ENCODE data around the gene SHB.

The SHB gene

DNA sequence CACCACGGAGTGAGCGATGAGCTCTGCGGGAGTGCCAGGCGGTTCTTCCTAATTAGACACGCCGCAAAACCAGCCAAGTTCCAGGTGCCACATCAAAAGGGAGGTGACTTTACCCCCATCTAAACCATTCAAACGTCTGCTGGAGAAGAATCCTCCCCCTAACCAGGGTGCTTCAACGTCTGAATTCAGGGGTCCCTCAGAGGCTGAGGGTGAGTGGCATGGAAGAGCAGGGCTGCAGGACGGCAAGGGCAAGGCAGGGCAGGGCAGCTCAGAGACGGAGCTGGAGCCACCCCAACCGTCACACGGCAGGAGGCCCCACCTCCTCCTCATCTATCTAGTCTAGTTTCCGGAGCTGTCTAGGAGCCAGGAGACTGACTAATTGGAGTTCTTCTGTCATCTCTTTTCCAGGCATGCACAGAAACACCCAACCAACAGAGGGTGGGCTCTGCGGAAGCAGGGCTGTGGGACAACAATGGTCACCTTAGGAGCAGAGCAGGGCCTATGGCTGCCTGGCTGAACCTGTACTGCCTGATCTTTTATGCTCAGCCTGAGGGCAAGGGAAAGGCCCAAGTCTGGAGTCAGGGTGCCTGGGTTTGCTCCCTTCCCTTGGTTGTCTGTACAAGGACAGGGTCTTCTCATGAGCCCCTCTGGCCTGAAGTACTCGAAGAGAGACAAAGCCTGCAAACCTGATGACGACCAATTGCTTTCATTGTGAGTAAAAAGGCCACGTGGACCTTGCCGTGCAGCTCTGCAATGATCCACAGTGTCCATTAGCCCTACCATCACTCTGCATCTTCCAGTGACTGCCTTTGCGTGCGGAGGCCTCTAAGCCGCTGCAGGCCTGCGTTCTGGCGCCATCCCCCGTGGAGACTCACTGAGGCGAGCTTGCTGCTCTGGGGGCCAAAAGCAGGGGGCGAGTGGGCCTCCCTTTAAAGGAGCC is 84.1 kb downstream of the SHB start:
- DNase-seq, result no peak

DNA sequence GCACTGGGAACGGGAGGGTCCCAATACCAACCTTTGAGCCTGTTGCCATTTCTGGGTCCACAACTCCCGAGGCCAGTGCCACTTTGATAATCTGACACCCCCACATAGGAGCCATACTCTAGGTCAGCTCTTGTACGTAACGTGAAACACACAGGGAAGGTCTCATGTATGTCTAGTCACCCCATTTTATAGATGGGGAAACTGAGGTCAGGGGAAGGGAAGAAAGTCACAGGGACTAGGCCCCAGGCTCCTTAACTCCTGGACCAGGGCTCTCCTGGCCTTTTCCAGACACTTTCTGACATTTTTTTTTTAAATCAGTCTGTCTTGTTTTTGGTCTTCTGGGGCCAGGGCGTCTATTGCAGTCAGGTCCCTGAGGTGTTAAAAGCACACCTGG is 84.8 kb downstream of the SHB start:
- DNase-seq, result no peak

DNA sequence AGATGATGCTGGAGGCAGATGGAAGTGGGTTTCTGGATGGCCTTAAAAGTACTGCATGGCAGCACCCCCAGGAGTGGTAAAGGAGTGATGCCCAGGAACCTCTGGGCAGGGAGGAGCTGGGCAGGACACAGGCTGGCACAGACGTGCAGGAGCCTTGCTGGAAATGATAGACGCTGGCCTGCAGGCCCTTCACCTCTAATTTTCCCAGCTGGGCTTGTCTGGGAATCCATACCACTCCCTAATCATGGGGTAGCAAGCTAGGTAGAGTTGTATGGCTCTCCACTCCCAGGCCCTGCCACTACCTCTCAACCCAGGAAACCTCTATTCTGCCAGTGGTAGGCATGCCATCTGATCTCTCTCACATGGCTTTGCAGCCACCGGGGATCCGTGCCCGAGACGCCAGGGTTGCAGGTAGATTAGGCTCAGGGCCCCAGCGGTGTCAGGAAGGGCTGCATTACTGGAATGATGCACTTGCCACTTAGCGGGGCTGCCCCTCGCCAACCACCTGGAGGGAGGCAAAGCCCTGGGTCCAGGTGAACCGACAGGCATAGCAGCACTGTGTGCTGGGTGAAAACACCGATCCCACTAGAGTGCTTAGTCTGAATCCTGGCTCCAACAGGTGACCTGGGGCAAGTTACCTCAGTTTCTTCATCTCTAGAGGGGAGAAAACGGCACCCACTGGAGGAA is 85.5 kb downstream of the SHB start:
- DNase-seq, result no peak

DNA sequence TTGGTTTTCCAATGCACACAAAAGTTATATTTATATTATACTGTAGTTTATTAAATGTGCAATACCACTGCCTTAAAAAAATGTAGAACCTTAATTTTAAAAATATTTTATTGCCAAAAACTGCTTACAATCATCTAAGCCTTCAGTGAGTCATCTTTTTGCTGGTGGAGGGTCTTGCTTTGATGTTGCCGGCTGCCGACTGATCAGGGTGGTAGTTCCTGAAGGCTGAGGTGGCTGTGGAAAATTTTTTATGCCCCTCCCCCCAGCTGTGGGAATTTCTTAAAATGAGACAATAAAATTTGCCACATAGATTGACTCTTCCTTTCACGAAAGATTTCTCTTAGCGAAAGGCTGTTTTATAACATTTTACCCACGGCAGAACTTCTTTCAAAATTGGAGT is 89.2 kb downstream of the SHB start:
- no peak for DNase-seq

DNA sequence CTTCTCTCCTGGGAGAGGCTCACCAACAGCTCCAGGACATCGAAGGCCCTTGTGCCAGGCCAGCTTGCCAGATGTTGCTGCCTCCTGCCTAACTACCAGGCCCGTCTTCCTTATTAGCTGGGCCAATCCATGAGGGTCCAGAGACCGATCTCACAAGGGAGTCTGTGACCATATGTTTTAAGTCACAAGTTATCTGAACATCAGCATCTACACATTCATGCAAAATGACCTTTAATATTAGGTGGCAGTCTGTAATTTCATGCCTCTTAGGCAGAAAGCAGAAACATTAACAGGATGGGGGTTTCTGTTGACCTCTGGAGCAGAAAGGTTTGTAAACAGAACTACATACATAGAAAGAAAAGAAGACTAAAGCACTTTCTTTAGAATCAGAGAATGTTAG is 90.0 kb downstream of the SHB start:
- DNase-seq, result no peak

DNA sequence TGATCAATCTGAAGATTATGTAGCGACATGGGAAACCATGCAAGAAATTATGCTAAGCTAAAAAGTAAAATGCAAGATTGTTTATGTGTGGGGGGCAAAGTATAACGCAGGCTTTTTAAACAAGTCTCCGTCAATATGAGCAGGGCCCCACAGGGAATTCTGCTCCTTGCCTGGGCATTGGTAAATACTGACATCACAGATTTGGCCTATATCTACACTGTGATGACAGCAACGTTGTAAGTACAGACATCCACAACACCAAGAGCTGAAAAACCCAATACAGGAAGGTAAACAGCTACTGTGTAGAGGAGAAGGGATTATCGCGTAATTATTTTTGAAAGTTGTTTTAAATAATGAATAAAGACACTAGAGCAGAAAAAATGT is 90.6 kb downstream of the SHB start:
- DNase-seq, result no peak

DNA sequence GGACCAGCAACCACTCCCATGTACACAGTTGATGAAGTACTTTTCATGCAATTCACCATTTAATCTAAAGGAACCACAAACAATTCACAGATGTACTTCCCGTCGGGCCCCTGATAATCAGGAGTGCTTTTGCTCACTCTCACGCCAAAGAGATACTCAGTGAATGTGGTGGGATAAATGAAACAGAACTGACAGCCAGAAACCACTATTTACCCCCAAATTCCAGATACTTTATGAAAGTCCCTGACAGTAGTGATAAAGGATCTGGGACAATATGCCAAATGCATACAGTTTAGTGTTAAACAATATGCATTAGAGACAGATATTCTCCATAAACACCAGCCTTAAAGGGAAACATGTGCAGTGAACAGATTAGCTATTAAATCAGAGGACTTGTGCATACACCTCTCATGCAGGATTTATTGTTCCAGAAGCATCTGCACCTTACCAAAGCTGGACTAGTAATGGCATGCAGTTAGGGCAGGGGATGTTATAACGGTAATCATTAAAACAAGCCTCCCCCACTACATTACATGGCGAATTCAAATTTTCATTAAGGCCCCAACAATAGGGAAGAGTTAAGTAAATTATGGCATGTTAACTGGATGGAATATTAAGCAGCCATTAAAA is 91.1 kb downstream of the SHB start:
- no peak for DNase-seq

DNA sequence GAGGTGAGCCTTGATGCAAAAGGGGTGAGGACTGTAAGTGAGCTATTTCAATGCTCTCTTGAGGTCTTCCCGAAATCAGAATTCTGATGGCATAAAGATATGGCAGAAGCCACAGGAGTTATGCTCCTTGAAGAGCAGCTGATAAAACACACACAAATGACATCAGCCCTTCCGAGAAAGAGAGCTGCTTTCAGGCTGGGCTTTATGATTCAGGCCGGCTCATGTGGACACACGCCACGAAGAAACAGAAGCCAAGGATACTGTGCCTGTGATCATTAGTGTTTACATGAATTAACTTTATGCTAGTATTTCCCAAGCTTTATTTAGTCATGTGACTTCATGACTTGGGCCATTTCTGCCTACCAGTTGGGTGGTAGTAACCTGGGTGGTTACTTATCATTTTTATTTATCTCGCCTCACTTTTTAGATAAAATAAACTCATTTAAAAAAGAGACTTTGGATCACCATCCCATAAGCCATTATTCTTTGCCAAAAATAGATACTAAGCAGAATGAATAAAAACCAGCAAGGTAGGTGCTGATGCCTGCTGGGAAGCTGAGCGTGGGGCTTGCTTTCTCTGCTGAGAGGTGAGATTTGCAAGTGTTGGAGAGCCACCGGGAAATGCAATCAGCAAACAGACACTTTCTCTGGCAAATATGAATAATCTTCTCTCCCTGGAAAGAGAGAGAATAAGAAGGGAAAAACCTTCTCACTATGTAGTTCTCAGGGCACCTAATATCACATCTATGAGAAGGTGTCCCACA is 92.1 kb downstream of the SHB start:
- DNase-seq, result no peak

DNA sequence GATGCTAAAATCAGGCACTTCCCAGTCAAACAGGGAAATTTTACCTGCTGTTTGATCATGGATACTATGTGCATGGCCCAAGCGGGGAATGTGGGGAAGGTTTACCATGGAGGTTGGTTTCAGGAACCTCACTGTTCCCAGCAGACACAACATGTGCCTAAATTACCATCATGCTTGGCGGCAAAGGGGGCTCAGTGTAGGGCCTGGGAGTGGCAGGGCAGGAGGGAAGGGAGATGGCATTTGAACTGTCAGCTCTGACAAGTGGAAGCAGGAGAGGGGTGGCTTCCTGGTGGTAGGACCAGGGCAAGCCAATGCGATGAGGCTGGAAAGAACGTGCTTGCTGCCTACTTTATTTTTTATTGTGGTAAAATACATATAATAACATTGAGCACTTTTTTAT is 93.4 kb downstream of the SHB start:
- no peak for DNase-seq

DNA sequence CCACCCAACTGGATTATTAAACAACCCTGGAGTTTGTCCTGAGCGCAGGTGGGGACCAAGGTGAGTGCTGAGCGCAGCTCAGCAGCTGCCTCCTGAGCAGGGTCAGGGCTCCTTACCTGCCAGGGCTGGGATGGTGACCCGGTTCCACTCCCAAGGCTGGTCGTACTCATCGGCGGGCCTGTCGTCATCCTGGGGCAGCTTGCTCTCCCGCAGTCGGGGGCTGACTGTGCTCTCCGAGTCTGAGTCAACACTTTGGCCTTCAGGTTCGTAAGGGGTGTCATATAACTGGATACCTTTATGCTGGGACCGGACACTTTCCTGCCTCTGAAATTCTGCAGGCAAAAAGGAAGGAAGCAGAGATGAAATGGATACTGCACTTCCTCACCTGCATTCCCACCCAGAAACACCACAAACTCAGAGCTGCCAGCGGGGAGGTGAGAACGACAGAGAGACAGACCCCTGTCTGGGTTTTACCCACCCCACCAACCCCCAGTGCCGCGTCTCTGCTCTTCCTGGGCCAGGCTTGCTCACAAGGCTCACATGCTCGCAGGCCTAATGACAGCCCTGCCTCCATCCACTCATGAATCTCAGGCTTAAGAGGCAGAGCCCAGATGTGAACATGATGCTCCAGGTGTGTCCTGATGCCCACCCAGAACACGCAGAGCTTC is 94.4 kb downstream of the SHB start:
- peak; percentile 49 for DNase-seq

DNA sequence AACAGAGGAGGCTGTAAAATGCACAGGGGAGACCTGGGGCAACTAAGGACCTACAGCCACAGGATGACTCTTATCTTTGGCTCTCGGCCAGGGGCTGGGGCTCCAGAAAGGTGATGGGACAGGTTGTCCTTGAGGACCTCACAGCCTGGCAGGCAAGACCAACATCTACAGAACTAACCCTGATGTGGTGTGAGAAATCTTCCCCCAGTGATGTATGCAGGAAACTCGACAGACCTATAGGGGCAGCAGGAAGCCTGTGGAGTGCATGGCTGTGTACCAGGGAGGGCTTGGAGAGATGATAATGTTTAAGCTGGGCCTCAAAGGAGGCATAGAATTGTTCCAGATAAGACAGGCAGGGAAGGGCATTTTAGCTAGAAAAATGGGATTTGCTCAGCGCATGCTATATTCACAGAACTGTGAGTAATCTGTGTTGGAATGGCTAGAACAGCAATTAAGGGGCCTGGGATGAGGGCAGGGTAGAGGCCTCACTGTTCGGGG is 96.6 kb downstream of the SHB start:
- no peak for DNase-seq

DNA sequence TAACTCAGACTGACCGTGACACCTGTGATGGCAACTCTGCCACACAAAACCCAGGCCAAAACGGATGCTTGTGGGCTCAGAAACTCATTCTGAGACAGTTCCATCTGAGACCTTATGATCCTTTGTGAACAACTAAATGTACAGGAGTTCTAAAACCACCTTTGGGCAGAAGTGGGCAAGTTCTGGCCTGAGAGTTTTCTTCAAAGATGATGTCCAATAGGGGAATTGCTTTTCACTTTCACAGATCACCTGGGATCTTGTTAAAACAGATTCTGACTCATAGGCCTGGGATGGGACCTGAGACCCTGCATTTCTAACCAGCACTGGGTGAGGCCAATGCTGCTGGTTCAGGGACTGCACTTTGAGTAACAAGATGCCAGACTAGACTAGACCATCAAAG is 97.3 kb downstream of the SHB start:
- DNase-seq, result no peak

DNA sequence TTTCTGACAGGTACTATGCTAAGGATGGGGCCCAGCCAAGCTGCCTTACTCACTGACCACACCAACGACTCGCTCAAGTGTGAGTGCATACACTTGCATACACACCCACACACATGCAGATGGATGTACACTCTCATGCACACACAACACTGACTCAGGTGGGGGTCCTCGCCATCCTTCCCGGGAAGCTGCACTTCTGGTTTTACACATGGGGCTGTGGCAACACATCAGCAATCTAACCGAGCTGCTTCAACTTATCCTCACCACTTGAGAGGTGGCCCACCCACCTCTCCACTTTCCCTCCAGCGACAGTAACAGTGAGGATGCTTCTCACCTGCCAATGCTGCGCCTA is 97.9 kb downstream of the SHB start:
- DNase-seq, result no peak

DNA sequence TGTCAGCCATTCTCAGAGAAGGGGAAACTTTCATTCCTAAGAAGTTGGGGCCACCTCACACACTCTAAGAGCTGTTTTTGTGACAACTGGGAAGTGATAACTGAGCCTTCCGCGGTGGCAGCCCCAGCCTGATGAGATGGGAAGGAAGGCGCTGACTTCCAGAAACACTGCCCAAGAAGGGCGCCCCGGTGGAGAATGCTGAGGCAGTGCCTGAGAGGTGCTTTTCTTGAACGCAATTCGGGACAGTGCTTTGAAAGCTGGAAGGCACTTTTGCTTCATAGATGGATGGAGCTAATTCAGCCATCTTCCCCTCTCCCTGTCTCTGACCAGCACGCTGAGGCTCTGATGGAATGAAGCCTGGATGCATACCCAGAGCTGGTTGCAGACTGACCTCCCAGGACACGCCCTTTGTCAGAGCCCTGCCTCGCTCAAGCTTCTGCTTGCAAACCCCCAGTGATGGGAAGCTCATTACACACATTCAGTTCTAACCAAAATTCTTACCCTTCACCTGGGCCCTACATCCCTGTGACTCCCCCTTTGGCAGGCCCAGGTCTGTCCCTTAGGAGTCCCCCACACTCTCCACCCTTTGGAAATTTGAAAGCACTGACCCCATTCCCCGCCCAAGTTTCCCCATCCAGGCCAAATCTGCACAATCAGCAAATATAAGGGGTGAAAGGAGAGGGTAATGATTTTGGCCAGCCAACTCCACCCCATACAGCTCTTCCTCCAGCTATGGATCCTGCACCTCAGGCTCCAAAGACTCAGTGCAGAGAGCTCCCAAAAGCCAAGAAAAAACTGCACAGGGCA is 98.5 kb downstream of the SHB start:
- DNase-seq, result no peak

DNA sequence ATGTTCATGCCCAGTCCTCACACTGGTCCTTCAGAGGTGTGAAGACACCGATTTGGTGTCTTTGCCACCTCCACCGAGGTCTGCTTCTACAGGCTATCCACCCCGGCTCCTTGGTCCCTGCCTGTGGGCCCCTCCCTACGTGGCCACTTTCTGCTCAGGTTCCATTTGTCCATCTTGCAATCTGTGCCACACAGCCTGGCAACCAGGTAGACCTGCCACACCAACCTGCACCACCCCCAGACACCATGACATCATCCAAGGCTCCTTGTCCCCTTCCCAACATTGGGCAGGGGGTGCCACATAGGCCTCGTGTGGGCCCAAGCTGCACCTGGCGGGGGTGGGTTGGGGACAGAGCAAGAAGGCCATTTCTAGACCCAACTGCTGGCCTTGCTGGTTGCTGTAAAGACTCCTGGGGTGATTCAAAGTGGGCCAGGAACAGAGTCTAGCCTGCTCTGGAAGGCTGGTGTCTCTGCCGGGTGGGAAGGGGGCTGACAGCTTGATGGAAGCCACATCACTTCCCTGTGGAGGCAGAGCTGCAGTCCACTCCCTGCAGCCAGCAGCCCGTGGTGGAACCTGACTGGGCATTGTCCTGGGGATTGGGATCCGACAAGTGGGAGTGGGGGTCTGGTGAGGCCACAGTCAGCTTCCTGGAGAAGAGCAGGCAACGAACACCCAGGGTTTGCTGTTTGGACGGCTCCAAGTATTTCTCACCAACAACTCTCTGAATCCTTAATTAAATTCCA is 99.3 kb downstream of the SHB start:
- DNase-seq, result no peak

DNA sequence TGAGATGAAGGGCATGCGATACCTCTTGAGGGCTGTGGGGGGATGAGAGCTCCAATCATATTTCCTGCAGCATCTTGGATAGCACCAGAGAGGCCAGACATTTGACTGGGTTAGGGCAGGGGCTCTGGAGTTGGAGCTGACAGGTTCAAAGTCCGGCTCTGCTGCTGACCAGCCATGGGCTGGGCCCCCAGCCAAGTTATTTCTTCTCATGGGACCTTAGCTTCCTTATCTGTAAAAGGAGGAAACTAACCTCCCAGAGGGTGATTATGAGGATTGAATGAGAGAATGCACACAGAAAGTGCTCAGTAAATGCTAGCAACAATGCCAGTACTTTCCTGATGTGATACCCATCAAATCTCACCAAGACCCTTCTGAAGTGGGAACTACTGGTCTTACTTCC is 99.9 kb downstream of the SHB start:
- DNase-seq, result no peak

DNA sequence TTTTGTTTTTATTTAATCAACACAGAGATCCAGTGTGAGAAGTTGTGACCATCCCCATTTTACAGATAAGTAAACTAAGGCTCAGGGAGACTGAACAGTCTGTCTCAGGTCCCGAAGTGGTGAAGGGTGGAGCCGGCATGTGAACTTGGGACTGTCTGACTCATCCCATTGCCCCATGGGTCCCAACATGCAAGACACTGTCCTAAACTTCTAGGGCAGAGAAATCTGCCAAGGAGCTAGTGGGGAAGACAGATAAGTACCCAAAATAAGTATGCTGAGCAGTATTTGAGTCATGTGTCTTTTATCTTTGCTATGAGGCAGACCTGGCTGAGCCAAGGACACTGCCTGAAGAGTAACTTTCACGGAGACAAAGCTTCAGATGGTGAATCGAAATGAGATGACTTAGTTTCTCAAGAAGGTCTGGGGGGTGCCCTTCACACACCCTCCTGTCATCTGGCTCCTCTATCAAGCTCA is 100.8 kb downstream of the SHB start:
- DNase-seq, result no peak

DNA sequence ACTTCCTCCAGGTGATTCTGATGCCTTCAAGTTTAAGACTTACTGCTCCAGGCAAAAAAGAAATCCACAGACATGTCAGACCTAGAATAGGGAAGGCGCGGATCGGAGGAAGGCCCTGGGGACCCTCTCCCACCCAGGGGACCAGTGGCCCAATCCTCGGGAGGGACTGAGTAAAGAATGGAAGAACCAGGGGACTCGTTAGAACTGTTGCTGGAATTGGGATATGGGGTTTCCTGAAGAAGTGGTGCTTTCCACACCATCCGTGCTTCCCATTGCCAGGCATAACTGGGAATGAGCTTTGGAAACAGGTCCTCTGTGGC is 101.3 kb downstream of the SHB start:
- no peak for DNase-seq

DNA sequence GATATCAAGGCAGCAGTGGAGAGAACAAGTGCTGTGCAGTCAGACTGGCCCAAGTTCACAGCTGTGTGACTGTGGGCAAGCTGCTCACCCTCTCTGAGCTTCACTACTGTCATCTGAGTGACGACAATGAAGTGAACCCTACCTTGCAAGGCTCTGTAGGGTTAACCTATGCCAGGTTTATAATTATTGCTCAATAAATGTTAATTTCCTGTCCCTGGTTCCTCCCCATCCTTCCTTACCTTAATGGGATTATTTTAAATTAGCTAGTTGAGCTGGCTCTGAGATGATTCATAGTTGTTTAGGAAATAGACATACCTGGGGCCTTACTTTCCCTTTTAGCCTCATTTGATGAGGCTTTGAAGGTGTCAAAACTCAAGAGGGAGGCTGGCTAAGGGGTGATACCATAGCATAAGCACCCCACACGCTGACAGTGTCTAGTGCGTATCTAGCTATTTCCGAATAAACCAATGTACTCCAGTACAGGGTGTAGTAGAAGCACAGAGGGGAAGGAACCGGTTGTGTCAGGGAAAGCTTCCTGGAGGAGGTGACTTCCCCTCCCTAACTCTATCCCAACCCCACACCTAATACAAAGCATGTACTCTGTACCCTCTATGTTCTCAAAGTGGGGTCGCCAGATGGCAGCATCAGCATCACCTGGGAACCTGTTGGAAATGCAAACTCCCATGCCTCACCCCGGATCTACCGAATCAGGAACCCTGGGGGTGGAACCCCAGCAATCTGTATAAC is 101.8 kb downstream of the SHB start:
- DNase-seq, result no peak

DNA sequence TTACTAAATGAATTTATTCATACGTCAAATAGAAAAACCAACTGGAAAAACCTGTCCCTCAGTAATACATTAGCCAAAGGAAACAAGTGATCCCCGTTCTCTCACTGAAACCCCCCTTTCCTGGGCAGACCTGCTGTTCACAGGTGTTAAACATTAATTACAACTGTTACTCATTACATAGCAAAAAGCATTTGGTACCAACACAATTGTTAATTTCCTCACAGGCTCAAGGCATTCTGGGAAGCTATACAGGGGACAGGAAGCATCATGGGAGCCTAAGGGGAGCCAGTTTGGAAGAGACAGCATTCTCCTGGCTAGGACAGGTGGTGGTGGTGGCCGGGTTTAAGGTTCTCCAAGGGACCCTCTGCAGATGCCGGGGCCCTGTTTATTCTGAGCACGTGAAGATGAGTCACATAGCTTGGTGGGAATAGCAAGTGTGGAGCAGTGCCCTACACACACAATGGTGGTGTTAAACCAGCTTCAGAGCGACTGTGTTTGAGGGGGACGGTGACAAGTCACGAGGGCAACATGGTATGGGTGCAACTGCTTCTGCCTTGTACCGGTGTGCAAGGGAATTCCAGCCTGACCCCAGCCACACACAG is 102.5 kb downstream of the SHB start:
- DNase-seq, result no peak

Data from 8988T (cell line).